Measurements from ENCODE around the gene PTGDR2. TPM values are rescaled to one million over a fixed set of nuclear protein-coding genes. Genes with fewer than 3 reads are reported as not detected.

The PTGDR2 gene
- total and polyA plus RNA-seq, 4 donors: 0.08 to 7.1 (median 0.32) TPM

GRCh38 chr11:60816590-60817157, 39.1 kb downstream of the PTGDR2 start:
- no peak for DNase-seq (ENCODE audit: low spot score)
- H3K4me1 ChIP-seq (ENCODE audit: control insufficient read depth in 4 of 4, insufficient read depth in 4 of 4, low read length in 3 of 4): no peaks in the 10 kb centered on the region
- no peak overlapping the region for H3K27ac ChIP-seq (ENCODE audit: low read depth in 1 of 2, low read length in 2 of 2)
- WGBS: 94% methylated on average over 2 of the region's 2 CpGs
- H3K9me3 ChIP-seq (ENCODE audit: control insufficient read depth in 4 of 4, low read length in 3 of 4): peaks cover 0 to 5% (median 3%) of the 10 kb centered on the region in 4 donors
- no peak overlapping the region for H3K4me3 ChIP-seq (ENCODE audit: low read depth in 1 of 3, low read length in 3 of 3)
- H3K9ac ChIP-seq (ENCODE audit: low read depth in 1 of 2, low read length in 2 of 2): no peak overlapping the region
- no peaks in the 10 kb centered on the region for H3K36me3 ChIP-seq (ENCODE audit: control insufficient read depth in 4 of 4, insufficient read depth in 3 of 4, low read depth in 1 of 4, low read length in 3 of 4)
- TF ChIP-seq EGR1 (IDR thresholded peaks at IDR 0.05; ENCODE audit: low read depth in 2 of 2) (no peak), HNF4G (IDR thresholded peaks at IDR 0.05) (no peak), JUND (IDR thresholded peaks at IDR 0.05) (no peak), FOXA2 (IDR thresholded peaks at IDR 0.05) (no peak), YY1 (IDR thresholded peaks at IDR 0.05) (no peak), NR2F2 (IDR thresholded peaks at IDR 0.05) (no peak), GABPA (IDR thresholded peaks at IDR 0.05 in 1 of 2, conservative IDR thresholded peaks at IDR 0.05 in 1 of 2) (no peak), CTCF (IDR thresholded peaks at IDR 0.05; ENCODE audit: low read depth, low read length, missing input control) (no peak), MAX (IDR thresholded peaks at IDR 0.05) (no peak), ATF3 (IDR thresholded peaks at IDR 0.05) (no peak), RAD21 (IDR thresholded peaks at IDR 0.05) (no peak), REST (IDR thresholded peaks at IDR 0.05) (no peak), FOXA1 (IDR thresholded peaks at IDR 0.05) (no peak), HNF4A (conservative IDR thresholded peaks at IDR 0.05) (no peak), TAF1 (conservative IDR thresholded peaks at IDR 0.05) (no peak), ZBTB33 (IDR thresholded peaks at IDR 0.05) (no peak), SP1 (IDR thresholded peaks at IDR 0.05) (no peak), RXRA (IDR thresholded peaks at IDR 0.05) (no peak)
- no peaks in the 10 kb centered on the region for H3K27me3 ChIP-seq (ENCODE audit: control insufficient read depth in 4 of 4, insufficient read depth in 4 of 4, low read length in 3 of 4)

Measured in liver (tissue), 9 donors.